Panc1 (cell line): ENCODE measurements around the gene FBXO27. TPM values are rescaled to one million over a fixed set of nuclear protein-coding genes. Genes with fewer than 3 reads are reported as not detected.

Experiments used
- ATAC-seq: fragments of 200-7000 bp; cut with Tn5 transposase; 2 replicates; pipeline ENCODE4 v1.9.1; 2020; ENCODE audit warnings: mild to moderate bottlenecking, moderate library complexity
- BruUV-seq: library from RNA; stranded (reverse); fragments of 400-500 nt; replicated peaks from 2 replicates; lab custom pipeline; 2021; lab: Mats Ljungman, UMichigan
- CTCF ChIA-PET: fragments of 300-600 bp; sonication (Branson Sonifier 250); formaldehyde crosslinking; loops from one replicate; lab custom pipeline; 2022; ENCODE audit warnings: antibody characterized with exemption; lab: Charles Lee
- POLR2A ChIA-PET: fragments of 300-600 bp; sonication (Branson Sonifier 250); formaldehyde crosslinking; loops from one replicate; lab custom pipeline; 2022; ENCODE audit warnings: antibody characterized with exemption; lab: Charles Lee
- DNase-seq: peaks from one replicate; pipeline ENCODE4 v3.0.0-alpha.2; 2010; ENCODE audit warnings: low read depth, low spot score
- H3K27ac ChIP-seq: 2 replicates; pipeline ENCODE4 v1.5.1; 2011; ENCODE audit warnings: mild to moderate bottlenecking, low read length, inconsistent platforms
- H3K27me3 ChIP-seq: fragments of 200-500 bp; sonication (Bioruptor generic); 2 replicates; pipeline ENCODE4 v1.6.0; 2014; ENCODE audit warnings: low read length, inconsistent platforms; ENCODE audit not compliant: control insufficient read depth, insufficient read depth
- H3K36me3 ChIP-seq: fragments of 200-500 bp; sonication (Bioruptor generic); 2 replicates; pipeline ENCODE4 v1.5.1; 2014; ENCODE audit warnings: inconsistent platforms, mild to moderate bottlenecking, low read length, moderate library complexity; ENCODE audit not compliant: control insufficient read depth, insufficient read depth
- H3K4me1 ChIP-seq: 2 replicates; pipeline ENCODE4 v1.5.1; 2011; ENCODE audit warnings: inconsistent platforms, mild to moderate bottlenecking, low read length, moderate library complexity; ENCODE audit not compliant: control insufficient read depth, insufficient read depth
- H3K4me3 ChIP-seq, 2 experiments: 2 replicates each; pipeline ENCODE4 v1.5.1; 2011 to 2012; ENCODE audit warnings: low read depth in 2 of 2, low read length in 2 of 2, mild to moderate bottlenecking in 2 of 2, inconsistent platforms in 1 of 2, moderate library complexity in 1 of 2
- H3K9me3 ChIP-seq: fragments of 200-500 bp; sonication (Bioruptor generic); 2 replicates; pipeline ENCODE4 v1.5.1; 2014; ENCODE audit warnings: low read depth, mild to moderate bottlenecking, inconsistent platforms, low read length, moderate library complexity; ENCODE audit not compliant: control insufficient read depth, insufficient read depth
- POLR2AphosphoS5 ChIP-seq: IDR thresholded peaks from 2 replicates; pipeline ENCODE4 v1.6.1; 2012; ENCODE audit warnings: mild to moderate bottlenecking, low read depth, low read length, moderate library complexity
- REST ChIP-seq, 2 experiments: IDR thresholded peaks; 2 replicates each; pipeline ENCODE4 v1.6.1; 2011 to 2012; ENCODE audit warnings: low read depth in 2 of 2, control low read depth in 1 of 2, low read length in 1 of 2, mild to moderate bottlenecking in 1 of 2, moderate library complexity in 1 of 2; ENCODE audit not compliant: insufficient read depth in 1 of 2
- SIN3A ChIP-seq: IDR thresholded peaks from 2 replicates; pipeline ENCODE4 v1.6.1; 2012; ENCODE audit warnings: low read depth, mild to moderate bottlenecking, low read length, moderate library complexity, borderline replicate concordance; ENCODE audit not compliant: insufficient read depth
- TCF7L2 ChIP-seq: IDR thresholded peaks from 2 replicates; pipeline ENCODE4 v1.6.1; 2011; ENCODE audit warnings: mild to moderate bottlenecking, low read depth, low read length, inconsistent platforms
- in situ Hi-C: cut with HindIII; loops from 2 replicates; pipeline ENCODE4 v1.10.0; 2016; ENCODE audit warnings: low sequenced_read_pairs, low pct_unique_long_range_greater_than_20kb
- intact Hi-C: fragments of 100-400 bp; cut with micrococcal nuclease; formaldehyde crosslinking; loops from one replicate; pipeline ENCODE4 v1.10.0; 2022; ENCODE audit not compliant: unreplicated experiment
- total RNA-seq: library from RNA; stranded (reverse); gene quantifications from one replicate; pipeline ENCODE4 v1.2.1, GENCODE V29; 2021; ENCODE audit not compliant: unreplicated experiment
- TF ChIP-seq, protein P1 (sequence below): fragments of 450-650 bp; IDR thresholded peaks from 2 replicates; pipeline ENCODE4 v1.5.1; 2017; ENCODE audit warnings: mild to moderate bottlenecking

FBXO27 gene
- total RNA-seq, 1 experiment from 2014 or later, result 443 TPM

DNA sequence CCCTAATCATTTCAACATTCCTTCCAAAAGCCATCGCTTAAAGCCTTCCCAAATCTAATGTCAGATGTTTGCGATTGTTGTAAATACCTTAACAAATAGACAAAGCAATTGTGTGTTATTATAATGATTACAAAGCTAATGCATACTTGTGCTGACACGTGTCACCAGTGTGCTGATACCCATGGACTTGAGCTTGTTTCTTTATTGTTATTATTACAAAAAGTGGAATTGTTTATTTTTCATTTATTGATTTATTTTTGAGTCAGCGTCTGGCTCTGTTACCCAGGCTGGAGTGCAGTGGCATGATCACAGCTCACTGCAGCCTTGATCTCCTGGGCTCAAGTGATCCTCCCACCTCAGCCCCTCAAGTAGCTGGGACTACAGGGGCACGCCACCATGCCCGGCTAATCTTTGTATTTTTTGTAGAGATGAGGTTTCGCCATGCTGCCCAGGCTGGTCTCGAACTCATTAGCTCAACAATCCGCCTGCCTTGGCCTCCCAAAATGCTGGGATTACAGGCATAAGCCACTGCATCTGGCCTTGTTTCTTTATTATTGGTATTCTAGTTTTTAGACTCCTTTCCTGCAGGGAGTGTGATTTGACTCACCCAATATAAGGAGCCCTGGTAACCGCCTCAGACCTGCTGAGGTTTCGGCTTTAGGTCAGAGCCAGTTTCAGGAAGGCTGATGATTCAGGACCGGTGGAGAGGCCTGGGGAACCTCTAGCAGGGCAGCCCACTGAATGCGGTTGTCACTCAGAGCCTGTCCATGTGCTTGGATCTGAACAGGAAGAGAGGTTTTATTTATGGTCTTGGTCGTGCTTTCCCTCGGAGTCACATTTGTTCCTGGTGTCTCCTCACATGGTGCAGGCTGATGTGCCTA is 54.7 kb downstream of the FBXO27 start:
- no peak overlapping the region for H3K4me3 ChIP-seq
- peaks cover 9% of the 10 kb centered on the region; the same call in 1 of the 2 replicates for H3K9me3 ChIP-seq
- DNase-seq (peak; percentile 53), ATAC-seq (peak; percentile 3)
- ChIA-PET CTCF (interaction anchor here (0.6 to 4.1 kb wide), 15 partner anchors 11 to 1240 kb away, joined by 3 to 22 read pairs (median 4); partner anchors contain the start of genes FBXO27, MRPS12 and SARS2), POLR2A (interaction anchor here (0.6 to 1.5 kb wide), 6 partner anchors 11 to 164 kb away, joined by 3 to 13 read pairs (median 4); no protein-coding TSS in a partner anchor)
- intact Hi-C loops, result loop anchor here (10.0 kb wide), 1 partner anchor 437 kb away; the partner anchor contains the start of gene PLEKHG2
- TF ChIP-seq TCF7L2 (no peak), REST (IDR thresholded peaks at IDR 0.05; ENCODE audit: insufficient read depth in 1 of 2, low read depth in 2 of 2, low read length in 1 of 2) (no peak), SIN3A (no peak), POLR2AphosphoS5 (no peak)
- TF ChIP-seq, protein P1, sequence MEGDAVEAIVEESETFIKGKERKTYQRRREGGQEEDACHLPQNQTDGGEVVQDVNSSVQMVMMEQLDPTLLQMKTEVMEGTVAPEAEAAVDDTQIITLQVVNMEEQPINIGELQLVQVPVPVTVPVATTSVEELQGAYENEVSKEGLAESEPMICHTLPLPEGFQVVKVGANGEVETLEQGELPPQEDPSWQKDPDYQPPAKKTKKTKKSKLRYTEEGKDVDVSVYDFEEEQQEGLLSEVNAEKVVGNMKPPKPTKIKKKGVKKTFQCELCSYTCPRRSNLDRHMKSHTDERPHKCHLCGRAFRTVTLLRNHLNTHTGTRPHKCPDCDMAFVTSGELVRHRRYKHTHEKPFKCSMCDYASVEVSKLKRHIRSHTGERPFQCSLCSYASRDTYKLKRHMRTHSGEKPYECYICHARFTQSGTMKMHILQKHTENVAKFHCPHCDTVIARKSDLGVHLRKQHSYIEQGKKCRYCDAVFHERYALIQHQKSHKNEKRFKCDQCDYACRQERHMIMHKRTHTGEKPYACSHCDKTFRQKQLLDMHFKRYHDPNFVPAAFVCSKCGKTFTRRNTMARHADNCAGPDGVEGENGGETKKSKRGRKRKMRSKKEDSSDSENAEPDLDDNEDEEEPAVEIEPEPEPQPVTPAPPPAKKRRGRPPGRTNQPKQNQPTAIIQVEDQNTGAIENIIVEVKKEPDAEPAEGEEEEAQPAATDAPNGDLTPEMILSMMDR, result no peak
- in situ Hi-C loops, result loop anchor here (25.0 kb wide), 1 partner anchor 960 kb away; the partner anchor contains the start of gene FCGBP
- peaks cover 36% of the 10 kb centered on the region for H3K4me1 ChIP-seq
- H3K36me3 ChIP-seq, result no peaks in the 10 kb centered on the region
- H3K27ac ChIP-seq, result peak overlapping the region; percentile 97
- H3K27me3 ChIP-seq, result no peaks in the 10 kb centered on the region
- BruUV-seq, result no TSS peak

GRCh38 chr19:38975861-38976271 is 56.5 kb downstream of the FBXO27 start:
- Histone ChIP-seq H3K9me3 (peaks cover 9% of the 10 kb centered on the region; the same call in 1 of the 2 replicates), H3K36me3 (no peaks in the 10 kb centered on the region), H3K4me1 (peaks cover 48% of the 10 kb centered on the region), H3K27me3 (no peaks in the 10 kb centered on the region), H3K27ac (peak overlapping the region; percentile 97), H3K4me3 (peak overlapping the region; percentile 50 to 59)
- in situ Hi-C loops (loop anchor here (25.0 kb wide), 1 partner anchor 961 kb away; the partner anchor contains the start of gene FCGBP), intact Hi-C loops (loop anchor here (1.0 to 10.0 kb wide), 2 partner anchors 55 to 439 kb away; partner anchors contain the start of gene PLEKHG2)
- ATAC-seq (peak; percentile 79), DNase-seq (peak; percentile 88)
- no peak for TF ChIP-seq TCF7L2
- TF ChIP-seq REST (IDR thresholded peaks at IDR 0.05; ENCODE audit: insufficient read depth in 1 of 2, low read depth in 2 of 2, low read length in 1 of 2), result no peak
- TF ChIP-seq POLR2AphosphoS5, result no peak
- no peak for TF ChIP-seq SIN3A
- TF ChIP-seq, protein P1, result no peak
- ChIA-PET POLR2A (interaction anchor here (0.5 to 1.2 kb wide), 11 partner anchors 13 to 432 kb away, joined by 3 to 12 read pairs (median 3); partner anchors contain the start of genes FBXO27 and SAMD4B), CTCF (interaction anchor here (0.6 to 4.1 kb wide), 38 partner anchors 9 to 1193 kb away, joined by 3 to 36 read pairs (median 5); partner anchors contain the start of genes FBXO27, MRPS12 and SARS2)
- no TSS peak for BruUV-seq
